Occipital lobe (tissue), 2 donors: ENCODE results near the gene C1orf52. TPM values are rescaled to one million over a fixed set of nuclear protein-coding genes. Genes with fewer than 3 reads are reported as not detected.
A peak's percentile ranks its signal among the peaks of the same experiment; 100 is the strongest.

ENCODE experiments used
- DNase-seq: peaks from one replicate; lab custom pipeline; 2025; lab: John Stamatoyannopoulos, UW
- total RNA-seq: library from RNA; depleted of rRNA; stranded (reverse); fragments of >200 nt; gene quantifications from one replicate; pipeline ENCODE4 v1.2.3, GENCODE V29; 2014

Gene C1orf52
- 21.5 TPM for total RNA-seq

DNA sequence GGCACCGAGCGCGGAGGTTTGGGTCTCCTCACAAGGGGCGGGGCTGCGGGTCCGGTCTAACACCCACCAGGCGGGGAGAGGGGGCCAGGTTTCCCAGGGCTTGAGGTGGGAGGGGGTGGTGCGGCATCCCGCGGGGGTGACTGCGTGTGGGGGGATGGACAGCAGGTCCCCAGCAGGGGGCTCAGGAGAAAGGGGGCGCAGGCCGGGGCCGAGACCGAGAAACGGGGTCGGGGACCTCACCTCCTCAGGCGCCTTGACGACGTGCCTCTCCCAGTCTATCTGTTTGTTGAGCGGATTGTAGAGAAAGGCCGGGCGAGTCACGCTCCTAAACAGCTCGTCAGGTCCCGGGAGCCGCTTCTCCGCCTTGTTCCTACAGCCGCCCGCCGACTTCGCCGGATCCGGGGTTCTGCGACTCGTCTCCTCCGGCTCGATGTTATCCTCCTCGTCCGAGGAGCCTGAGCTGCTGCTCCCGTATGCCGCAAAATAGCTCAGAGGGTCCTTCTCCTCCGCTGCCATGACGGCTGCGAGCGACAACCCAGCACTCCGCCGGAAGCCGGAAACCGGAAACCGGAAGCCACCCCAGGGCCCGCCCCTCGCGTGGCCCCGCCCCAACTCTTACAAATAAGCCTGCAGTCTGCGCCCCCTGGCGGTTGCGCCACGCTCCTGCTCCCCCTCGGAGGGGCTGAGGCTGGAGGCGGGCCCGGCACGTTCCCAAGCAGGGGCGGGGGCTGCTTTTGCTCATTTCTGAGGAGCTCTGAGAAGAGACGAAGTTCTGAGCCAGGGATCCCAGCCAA is at the start of gene C1orf52:
Gene C1orf52 (minus strand): TSS at position 545 of the 794 bp plus-strand sequence. CDS start 29 bp downstream, at position 516.
- DNase-seq, result peak; percentile 85

DNA sequence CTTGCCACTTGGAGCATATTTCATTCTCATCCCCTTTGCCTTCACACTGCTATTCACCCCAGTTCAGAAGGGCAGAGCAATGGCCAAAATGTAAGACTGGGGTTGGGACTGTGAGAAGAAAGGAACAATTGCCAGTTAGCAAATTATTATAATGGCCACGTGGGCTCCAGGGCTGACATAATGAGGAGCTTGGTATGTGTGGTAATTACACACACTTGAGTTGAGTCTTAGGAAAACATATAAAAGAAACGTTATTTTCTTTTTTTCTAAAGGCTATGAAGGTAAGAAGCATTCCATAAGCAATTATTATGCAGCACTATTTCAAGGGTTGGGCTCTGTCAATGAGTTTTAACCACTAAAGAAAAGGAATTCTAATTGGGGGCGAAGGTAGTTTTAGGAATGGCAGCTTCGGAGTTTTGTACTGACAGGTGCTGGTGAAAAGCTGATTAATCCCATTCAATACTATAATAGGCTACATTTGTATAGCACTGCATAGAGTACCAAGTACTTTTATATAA is 49.4 kb upstream of the C1orf52 start:
- DNase-seq, result no peak

- DNase-seq, result peak; percentile 68
Observed at GRCh38 chr1:85307987-85308832, 48.7 kb upstream of the C1orf52 start.

DNA sequence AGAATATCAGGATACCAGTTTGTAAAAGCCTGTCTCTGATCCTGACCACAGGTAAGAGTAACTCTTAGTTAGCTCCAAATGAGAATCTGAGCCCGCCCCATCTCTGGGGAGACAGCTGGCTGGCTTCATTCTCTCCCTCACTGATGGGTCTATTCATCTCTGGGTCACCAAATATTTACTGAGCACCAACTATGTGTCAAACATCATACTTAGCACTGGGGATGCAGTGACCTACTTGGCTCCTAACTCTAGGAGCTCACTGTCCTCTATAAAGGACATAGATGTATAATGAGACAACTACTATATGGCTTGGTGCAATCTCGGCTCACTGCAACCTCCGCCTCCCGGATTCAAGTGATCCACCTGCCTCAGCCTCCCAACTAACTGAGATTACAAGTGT is 46.8 kb upstream of the C1orf52 start:
- no peak for DNase-seq

DNA sequence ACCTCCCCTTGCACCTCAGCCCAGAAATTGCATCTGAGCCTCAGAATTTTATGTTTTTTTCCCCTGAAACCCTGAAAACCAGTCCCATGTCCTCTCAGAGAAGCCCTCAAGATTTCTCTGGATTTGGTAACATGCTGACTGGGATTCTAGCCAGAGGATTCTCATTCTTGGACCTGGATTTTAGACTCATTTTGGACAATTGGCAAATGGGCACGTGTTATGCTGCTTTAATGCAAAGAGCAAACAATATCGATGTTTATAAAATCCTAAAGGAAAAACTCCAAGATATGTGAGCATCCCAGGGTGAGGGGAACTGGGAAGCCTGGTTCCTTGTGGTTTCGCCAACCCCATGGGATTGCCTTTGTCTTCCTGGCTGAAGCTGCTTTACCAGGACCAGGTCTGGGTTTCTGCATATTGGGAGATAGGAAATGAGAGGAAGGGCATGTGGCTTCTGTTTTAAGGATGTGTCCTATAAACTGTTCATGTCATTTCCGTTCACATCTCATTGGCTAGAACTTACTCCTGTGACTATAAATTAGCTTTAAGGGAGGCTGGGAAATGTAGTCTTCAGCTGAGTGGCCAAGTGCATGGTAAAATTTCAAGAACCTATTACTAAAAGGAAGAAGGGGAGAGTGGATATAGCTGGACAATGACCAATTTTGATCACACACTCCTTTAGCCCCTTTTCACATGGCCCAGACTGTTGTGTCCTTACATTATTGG is 44.1 kb upstream of the C1orf52 start:
- DNase-seq, result no peak

DNA sequence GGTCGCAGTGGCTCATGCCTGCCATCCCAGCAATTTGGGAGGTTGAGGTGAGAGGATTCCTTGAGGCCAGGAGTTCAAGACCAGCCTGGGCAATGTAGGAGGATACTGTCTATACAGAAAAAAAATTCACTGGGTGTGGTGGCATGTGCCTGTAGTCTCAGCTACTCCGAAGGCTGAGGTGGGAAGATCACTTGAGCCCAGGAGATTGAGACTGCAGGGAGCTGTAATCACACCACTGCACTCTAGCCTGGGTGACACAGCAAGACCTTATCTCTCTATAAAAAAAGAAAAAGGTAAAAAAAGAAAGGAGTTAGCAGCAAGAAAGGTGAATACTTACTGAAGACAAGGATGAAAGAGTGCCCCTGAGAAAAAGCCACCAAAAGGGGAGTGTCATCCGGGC is 40.7 kb upstream of the C1orf52 start:
- no peak for DNase-seq

DNA sequence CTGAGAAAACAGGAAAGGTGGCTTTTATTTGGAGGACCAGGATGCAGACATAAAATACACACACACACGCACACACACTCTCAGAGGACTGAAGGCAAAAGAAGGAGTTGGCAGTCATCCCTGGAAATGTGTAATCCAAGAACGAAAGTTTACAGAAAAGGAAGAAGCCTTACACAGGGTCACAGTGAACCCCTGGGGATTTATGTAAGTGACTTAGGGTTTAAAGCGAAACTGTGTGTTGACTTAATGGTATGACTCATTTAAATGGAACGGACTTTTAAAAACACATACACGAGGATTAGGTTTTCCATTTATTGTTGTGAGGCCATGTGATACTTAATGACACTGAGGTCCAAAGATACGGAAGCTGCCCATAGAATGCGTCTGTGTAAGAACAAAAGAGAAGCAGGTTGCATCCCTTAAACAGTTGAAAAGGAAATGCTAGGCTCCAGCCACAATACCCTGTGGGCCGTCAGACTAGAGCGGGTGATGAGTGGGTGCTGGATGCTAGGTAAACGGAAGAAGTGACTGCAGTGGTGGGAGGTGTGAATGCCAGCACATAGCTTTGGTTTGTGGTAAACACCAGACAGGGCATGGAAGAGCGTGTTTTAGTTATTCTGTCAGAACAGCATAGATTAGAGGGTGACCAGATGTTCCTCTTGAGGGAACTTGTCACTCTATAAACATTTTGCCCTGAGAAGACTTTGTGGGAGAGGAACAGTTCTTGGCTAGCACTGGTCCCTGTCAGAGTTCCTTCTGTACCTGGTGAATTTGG is 38.6 kb upstream of the C1orf52 start:
- DNase-seq, result peak; percentile 50

- DNase-seq, result no peak
Observed at GRCh38 chr1:85297538-85297854, 38.0 kb upstream of the C1orf52 start.

- DNase-seq, result no peak
Observed at GRCh38 chr1:85296980-85297379, 37.5 kb upstream of the C1orf52 start.

- no peak for DNase-seq
Observed at GRCh38 chr1:85295654-85296053, 36.2 kb upstream of the C1orf52 start.

GRCh38 chr1:85295006-85295431 is 35.6 kb upstream of the C1orf52 start:
- no peak for DNase-seq

- DNase-seq, result no peak
Observed at GRCh38 chr1:85290826-85291225, 31.4 kb upstream of the C1orf52 start.

DNA sequence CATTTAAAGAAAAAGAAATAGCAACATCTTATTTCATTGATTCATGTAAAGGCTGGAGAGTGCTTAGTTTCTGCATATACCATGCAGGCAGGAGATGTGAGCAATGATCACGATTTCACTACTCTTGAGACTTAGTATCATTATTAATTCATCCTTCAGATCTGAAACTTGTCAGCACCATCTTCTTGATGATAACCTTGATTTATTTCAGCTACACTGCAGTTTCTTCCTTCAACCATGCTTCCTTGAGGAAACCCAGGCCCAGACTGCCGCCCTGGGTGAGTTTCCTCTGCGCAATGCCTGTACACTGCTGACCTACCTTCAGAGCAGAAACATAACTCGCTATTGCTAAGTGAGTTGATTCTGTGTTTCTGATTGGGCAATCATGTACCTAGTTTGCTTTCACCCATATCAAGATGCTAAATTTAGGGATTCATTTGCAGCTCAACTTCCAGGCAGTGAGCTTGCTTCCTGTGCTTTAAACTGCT is 30.4 kb upstream of the C1orf52 start:
- DNase-seq, result no peak

- DNase-seq, result no peak
Observed at GRCh38 chr1:85289207-85289847, 29.9 kb upstream of the C1orf52 start.

GRCh38 chr1:85284202-85284601 is 24.7 kb upstream of the C1orf52 start:
- no peak for DNase-seq

DNA sequence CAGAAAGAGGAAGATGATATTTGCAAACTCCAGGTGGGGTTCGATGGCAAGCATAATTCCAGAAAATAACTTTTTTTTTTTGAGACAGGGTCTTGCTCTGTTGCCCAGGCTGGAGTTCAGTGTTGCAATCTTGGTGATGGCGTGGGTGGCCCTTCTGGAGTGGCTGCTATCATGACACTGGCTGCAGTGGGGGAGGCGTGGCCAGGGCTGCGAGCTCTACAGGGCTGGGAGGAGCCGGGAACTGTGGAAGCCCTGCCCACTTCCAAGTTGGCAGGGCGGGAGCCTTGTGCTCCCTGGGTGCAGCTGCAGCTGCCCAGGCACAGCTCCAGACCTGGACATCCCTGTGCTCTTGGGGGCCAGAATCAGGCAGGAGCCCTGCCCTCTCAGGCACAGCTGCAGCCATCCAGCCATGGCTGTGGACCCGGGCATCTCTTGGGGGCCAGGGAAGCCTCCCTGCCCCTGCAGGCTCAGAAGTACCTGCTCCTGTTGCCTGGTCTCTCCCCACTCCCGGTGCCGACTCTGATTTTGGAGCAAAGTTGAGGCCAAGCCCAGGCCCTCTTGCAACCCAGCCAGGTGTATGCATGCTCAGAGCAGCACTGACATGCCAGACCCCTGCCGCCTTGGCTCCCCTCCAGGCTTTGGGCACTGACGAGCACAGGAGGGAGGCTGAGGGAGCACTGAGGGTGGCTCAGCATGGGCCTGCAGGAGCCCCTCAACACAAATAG is 24.2 kb upstream of the C1orf52 start:
- DNase-seq, result no peak

GRCh38 chr1:85282424-85282823 is 23.0 kb upstream of the C1orf52 start:
- no peak for DNase-seq

DNA sequence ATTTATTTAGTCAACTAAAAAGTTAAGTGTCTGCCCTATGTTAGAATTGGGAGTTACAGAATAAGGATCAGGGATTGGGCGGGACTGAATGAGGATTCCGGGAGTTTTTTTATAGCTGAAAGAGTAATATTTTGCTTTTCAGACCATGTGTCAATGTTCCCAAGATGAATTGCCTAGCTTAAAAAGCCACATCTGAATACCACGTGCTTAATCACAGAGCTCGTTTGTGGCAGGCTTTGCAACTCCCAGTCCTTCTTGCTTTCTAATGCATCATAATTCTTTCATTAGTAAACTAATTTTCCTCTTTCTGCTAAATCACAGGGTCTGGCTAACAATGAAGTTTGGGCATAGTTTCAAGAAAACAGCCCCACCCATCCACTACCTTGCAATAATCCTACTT is 21.2 kb upstream of the C1orf52 start:
- DNase-seq, result no peak

DNA sequence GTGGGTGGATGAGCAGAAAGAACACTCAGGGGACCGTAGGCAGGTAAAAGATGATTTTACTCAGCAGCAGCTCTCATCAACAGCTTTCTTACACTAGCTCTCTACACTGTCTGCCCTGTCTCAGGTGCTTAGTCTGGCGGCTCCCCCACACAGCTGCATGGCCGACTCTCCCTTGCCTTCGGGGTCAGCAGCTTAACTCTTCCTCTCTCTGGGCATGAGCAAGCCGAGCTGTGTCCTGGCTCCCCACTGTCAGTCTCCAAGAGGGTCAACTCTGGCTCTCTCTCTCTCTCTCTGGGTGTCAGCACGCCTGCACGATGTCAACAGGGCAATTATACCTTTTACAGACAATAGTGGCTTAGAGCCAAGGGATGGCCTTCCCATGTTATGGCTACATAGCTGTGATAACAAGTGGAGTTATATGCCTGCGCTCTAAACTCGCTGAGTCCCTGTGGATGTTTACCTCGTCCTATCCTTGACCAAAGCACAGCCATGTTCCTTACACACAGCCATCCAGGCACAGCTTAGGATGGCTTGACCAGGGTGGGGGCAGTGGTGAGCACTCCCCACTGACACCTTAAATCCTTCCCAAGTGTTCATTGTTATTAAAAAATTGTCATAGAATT is 20.1 kb upstream of the C1orf52 start:
- no peak for DNase-seq
